22Rv1 (cell line): ENCODE data around the gene TMEM182.

Experiments
- H3K27ac ChIP-seq: fragments of 450-650 bp; 2 replicates; pipeline ENCODE4 v1.5.1; 2017
- CTCF ChIP-seq: fragments of 450-650 bp; IDR thresholded peaks from 2 replicates; pipeline ENCODE4 v1.5.1; 2017; ENCODE audit warnings: mild to moderate bottlenecking
- ZFX ChIP-seq: fragments of 450-650 bp; IDR thresholded peaks from 2 replicates; pipeline ENCODE4 v1.6.1; 2017; ENCODE audit warnings: antibody characterized with exemption, borderline replicate concordance

The TMEM182 gene

GRCh38 chr2:102826904-102827303 lies 65.1 kb downstream of the TMEM182 start:
- TF ChIP-seq CTCF (no peak), ZFX (no peak)
- no peak overlapping the region for H3K27ac ChIP-seq

GRCh38 chr2:102832789-102833188 lies 71.0 kb downstream of the TMEM182 start:
- no peak overlapping the region for H3K27ac ChIP-seq
- no peak for TF ChIP-seq CTCF

GRCh38 chr2:102834523-102835273 lies 72.9 kb downstream of the TMEM182 start:
- H3K27ac ChIP-seq = no peak overlapping the region
- no peak for TF ChIP-seq CTCF
- no peak for TF ChIP-seq ZFX

- no peak overlapping the region for H3K27ac ChIP-seq
- TF ChIP-seq ZFX (no peak), CTCF (no peak)
These were observed 75.9 kb downstream of the TMEM182 start for GRCh38 chr2:102837626-102838198.

- H3K27ac ChIP-seq = no peak overlapping the region
- TF ChIP-seq ZFX (no peak), CTCF (peak; percentile 84)
These were observed 78.0 kb downstream of the TMEM182 start for GRCh38 chr2:102839668-102840388.

GRCh38 chr2:102841107-102841840 lies 79.4 kb downstream of the TMEM182 start:
- TF ChIP-seq ZFX (no peak), CTCF (peak; percentile 81)
- no peak overlapping the region for H3K27ac ChIP-seq
